Measurements from ENCODE around the gene MPZL3.
"Not testable (repeated sequence)": the region's sequence is repeated elsewhere in the genome, so short reads cannot be mapped to it uniquely, and the experiment has no call there.

MPZL3 gene

DNA sequence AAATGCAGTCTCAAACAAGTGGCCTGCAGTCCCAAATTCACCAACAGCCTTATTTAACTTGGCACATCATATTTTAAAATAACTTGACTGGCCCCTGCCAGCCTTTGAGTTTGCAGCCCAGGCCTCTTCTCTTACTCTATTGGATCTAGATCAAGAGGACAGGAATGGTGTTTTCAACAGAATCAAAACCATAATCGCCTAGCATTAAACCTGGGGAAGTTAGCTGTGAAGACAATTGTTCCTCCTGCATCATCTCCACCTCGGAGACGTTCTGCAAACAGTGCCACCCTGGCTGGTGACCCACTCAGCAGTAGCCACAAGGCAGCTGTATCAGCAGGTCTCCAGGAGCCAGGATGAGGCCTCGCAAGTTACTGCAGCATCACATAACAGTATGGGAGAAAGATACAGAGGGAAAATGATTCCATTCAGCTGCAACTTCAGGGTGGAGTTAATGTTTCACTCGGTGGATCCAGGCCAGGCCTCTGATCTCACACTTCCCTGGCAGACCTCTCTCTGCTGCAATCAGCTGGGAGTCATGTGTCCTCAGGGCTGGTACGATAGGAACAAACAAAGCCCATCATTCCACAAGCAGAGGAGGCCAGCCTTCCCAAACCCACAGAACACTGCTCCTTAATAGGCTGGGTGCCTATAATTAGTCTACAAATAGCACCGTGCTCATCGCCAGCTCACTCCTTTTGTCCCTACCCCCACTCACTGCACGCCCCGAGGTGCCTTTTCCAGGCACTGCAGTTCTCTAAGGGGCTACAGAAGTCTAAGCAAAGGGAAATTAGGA, 57.1 kb downstream of the MPZL3 start:
- no peak for TF ChIP-seq POLR2AphosphoS5 (IDR thresholded peaks at IDR 0.05; ENCODE audit: low read depth, low read length)
- no peak for TF ChIP-seq TAF1 (IDR thresholded peaks at IDR 0.05; ENCODE audit: borderline replicate concordance, low read depth, low read length)
- no peak for FAIRE-seq
- DNase-seq (ENCODE audit: insufficient read length): no peak

DNA sequence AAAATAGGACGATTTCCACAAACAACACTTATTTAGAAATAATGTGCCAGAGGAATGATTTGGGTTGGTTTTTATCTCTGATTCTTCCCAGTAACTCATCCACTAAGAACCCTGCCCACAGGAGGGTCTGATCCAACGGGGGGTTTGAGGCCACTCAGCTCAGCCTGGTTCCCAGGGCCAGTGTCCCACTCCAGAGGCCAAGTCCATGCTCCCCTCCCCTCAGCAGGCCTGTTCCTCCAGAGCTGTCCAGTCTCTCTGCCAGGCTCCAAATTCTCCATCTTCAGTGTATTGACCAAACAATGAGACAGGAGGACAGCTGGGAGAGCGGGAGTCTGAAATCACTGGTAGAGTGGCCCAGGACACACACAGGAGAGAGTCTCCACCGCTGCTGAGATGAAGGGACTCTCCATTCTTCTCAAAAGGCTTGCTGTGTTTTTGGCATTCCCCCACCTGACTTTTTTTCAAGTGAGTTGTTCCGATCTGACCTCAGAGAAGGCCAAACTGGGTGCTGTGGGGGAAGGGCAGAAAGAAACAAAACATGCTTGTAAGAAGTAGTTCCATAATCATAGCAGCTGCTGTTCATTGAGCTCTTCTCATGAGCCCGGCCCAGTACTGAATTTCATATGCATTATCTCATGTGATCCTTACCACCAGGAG, 58.1 kb downstream of the MPZL3 start:
- FAIRE-seq (no peak), DNase-seq (ENCODE audit: insufficient read length) (no peak)
- TF ChIP-seq POLR2AphosphoS5 (IDR thresholded peaks at IDR 0.05; ENCODE audit: low read depth, low read length) (no peak), POLR2A (IDR thresholded peaks at IDR 0.05; ENCODE audit: low read depth, low read length) (no peak), TAF1 (IDR thresholded peaks at IDR 0.05; ENCODE audit: borderline replicate concordance, low read depth, low read length) (no peak)

DNA sequence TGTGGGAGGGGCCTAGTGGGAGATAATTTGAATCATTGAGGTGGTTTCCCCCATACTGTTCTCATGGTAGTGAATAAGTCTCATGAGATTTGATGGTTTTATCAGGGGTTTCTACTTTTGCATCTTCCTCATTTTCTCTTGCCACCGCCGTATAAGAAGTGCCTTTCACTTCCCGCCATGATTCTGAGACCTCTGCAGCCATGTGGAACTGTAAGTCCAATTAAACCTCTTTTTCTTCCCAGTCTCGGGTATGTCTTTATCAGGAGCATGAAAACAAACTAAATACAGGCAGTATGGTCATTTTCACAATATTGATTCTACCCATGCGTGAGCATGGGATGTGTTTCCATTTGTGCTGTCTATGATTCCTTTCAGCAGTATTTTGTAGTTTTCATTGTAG, 59.3 kb downstream of the MPZL3 start:
- DNase-seq (ENCODE audit: insufficient read length); FAIRE-seq: not testable (repeated sequence)

DNA sequence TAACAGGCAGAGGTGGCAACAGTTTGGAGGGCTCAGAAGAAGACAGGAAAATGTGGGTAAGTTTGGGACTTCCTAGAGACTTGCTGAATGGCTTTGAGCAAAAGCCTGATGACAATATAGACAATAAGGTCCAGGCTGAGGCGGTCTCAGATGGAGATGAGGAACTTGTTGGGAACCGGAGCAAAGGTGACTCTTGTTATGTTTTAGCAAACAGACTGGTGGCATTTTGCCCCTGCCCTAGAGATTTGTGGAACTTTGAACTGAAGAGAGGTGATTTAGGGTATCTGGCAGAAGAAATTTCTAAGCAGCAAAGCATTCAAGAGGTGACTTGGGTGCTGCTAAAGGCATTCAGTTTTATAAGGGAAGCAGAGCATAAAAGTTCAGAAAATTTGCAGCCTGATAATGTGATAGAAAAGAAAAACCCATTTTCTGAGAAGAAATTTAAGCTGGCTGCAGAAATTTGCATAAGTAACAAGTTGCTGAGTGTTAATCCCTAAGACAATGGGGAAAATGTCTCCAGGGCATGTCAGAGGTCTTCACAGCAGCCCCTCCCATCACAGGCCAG, 61.1 kb downstream of the MPZL3 start:
- not testable (repeated sequence) for DNase-seq (ENCODE audit: insufficient read length); FAIRE-seq

DNA sequence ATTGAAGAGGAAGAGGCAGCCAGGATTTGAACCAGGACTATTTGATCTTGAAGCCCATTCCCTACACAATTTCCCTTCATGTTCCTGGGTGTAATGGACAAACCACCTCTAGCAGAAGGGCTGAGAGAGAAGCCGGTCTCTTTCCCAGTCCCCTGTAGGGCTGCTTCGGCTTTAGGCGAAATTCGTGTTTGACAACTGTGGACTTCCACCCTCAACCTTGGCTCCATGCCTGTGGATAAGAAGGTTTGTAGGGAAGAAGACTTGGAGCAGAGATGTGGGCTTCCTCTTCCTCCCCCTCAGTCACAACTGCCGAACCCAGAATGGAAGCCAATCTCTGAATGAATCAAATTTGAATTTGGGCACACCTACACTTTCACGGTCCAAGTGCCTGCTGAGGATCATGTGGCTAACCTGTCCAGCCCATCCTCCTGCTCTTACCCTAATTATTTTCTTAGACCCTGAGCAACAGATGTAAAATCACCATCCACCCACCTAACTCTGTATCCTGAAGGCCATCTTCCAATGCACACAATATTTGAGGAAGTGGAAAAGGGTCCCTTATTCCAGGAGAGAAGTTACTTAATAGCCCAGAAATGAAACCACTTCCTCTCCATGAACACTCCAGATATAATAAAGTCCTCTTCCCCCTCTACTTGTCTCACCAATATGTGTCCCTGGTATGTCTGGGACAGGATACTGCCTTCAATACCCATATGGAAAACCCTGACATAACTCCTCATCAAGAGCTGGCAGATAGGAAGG, 65.6 kb downstream of the MPZL3 start:
- no peak for FAIRE-seq
- TF ChIP-seq TAF1 (IDR thresholded peaks at IDR 0.05; ENCODE audit: borderline replicate concordance, low read depth, low read length): no peak
- TF ChIP-seq POLR2AphosphoS5 (IDR thresholded peaks at IDR 0.05; ENCODE audit: low read depth, low read length): no peak
- TF ChIP-seq POLR2A (IDR thresholded peaks at IDR 0.05; ENCODE audit: low read depth, low read length): no peak
- DNase-seq (ENCODE audit: insufficient read length): no peak

DNA sequence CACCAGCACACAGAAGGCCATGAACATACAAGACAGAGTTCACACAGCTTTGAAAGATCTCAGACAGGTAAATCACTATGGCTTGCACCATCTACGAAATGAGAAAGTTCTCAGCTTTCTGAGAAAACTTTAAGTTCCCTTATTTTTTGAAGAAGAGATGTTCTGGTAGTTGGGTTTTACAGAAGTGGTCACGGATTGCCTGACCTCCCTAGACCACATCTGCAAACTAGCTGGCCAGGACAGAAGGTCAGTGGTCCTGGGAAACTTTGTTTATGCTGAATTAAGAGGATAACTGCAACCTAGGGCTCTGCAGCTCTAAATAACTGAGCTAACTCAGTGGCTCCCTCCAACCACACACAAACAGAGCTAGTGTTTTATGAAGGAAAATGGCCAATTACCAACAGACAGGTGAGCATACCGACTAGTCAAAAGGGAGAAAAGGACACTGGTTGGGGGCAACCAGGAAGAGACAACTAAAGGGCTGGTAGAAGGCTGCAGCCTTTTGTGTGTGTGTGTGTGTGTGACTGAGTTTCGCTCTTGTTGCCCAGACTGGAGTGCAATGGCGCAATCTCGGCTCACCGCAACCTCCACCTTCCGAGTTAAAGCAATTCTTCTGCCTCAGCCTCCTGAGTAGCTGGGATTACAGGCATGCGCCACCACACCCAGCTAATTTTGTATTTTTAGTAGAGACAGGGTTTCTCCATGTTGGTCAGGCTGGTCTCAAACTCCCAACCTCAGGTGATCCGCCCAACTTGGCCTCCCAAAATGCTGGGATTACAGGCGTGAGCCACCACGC, 67.2 kb downstream of the MPZL3 start:
- no peak for FAIRE-seq
- TF ChIP-seq POLR2AphosphoS5 (IDR thresholded peaks at IDR 0.05; ENCODE audit: low read depth, low read length) (no peak), TAF1 (IDR thresholded peaks at IDR 0.05; ENCODE audit: borderline replicate concordance, low read depth, low read length) (no peak), POLR2A (IDR thresholded peaks at IDR 0.05; ENCODE audit: low read depth, low read length) (no peak)
- DNase-seq (ENCODE audit: insufficient read length): no peak

DNA sequence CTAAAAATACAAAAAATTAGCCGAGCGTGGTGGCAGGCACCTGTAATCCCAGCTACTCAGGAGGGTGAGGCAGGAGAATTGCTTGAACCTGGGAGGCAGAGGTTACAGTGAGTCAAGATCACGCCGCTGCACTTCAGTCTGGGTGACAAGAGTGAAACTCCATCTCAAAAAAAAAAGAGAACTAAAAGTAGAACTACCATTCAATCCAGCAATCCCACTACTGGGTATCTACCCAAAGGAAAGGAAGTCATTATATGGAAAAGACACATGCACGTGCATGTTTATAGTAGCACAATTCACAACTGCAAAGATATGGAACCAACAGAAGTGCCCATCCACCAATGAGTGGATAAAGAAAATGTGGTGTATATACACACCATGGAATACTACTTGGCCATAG, 68.5 kb downstream of the MPZL3 start:
- FAIRE-seq; DNase-seq (ENCODE audit: insufficient read length): not testable (repeated sequence)

DNA sequence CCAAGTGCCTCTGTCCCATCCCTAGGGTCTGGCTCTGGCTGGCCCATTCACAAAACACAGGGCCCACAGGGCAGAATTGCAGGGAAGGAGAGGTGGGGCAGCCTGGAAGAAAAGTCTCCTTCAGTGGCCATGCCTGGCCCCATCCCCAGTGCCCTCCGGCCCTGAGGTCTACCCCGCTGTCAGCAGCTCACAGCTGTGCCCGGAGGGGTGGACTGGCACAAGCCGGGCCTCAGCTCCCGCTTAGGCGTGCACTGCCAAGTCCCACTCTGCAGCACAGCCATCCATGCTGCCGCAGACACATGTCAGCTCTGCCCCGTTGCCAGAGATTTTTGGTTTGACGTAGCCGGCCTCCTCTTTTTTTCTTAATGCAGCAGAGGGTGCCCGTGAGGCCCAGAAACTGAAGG, 71.9 kb downstream of the MPZL3 start:
- DNase-seq (ENCODE audit: insufficient read length) (no peak), FAIRE-seq (no peak)
- TF ChIP-seq POLR2A (IDR thresholded peaks at IDR 0.05; ENCODE audit: low read depth, low read length) (no peak), TAF1 (IDR thresholded peaks at IDR 0.05; ENCODE audit: borderline replicate concordance, low read depth, low read length) (no peak)

DNA sequence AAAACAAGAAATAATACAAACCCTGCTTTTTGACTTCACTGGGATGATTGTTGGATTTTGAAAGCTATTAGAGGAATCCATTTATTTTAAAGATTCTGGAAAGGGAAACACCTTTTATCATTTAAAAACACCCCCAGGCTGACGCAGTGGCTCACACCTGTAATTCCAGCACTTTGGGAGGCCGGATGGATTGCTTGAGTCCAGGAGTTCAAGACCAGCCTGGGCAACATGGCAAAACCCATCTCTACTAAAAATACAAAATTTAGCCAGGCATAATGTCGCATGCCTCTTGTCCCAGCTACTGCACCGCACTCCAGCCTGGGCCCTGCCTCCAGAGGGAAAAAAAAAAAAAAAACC, 75.4 kb downstream of the MPZL3 start:
- no peak for FAIRE-seq
- TF ChIP-seq TAF1 (IDR thresholded peaks at IDR 0.05; ENCODE audit: borderline replicate concordance, low read depth, low read length) (no peak), POLR2AphosphoS5 (IDR thresholded peaks at IDR 0.05; ENCODE audit: low read depth, low read length) (no peak), POLR2A (IDR thresholded peaks at IDR 0.05; ENCODE audit: low read depth, low read length) (no peak)
- DNase-seq (ENCODE audit: insufficient read length): no peak

Data from GM12892 (cell line).